AG20443 (cell line): ENCODE measurements around the gene CSMD2.

Source experiments
- DNase-seq: peaks from one replicate; pipeline ENCODE4 v3.0.0; 2012; ENCODE audit warnings: low spot score, mixed read lengths

Gene CSMD2

GRCh38 chr1:34155860-34156259 is 9.2 kb downstream of the CSMD2 start:
- DNase-seq: peak; percentile 50

GRCh38 chr1:34153246-34153645 is 11.8 kb downstream of the CSMD2 start:
- DNase-seq: no peak

- no peak for DNase-seq
Measured at GRCh38 chr1:34149501-34149900, 15.5 kb downstream of the CSMD2 start.

GRCh38 chr1:34147301-34147700 is 17.7 kb downstream of the CSMD2 start:
- DNase-seq: no peak

GRCh38 chr1:34144766-34145165 is 20.3 kb downstream of the CSMD2 start:
- no peak for DNase-seq

- no peak for DNase-seq
Measured at GRCh38 chr1:34143975-34144374, 21.1 kb downstream of the CSMD2 start.

GRCh38 chr1:34140011-34140676 is 24.9 kb downstream of the CSMD2 start:
- DNase-seq: no peak

- no peak for DNase-seq
Measured at GRCh38 chr1:34137411-34137810, 27.6 kb downstream of the CSMD2 start.

GRCh38 chr1:34132161-34132420 is 32.9 kb downstream of the CSMD2 start:
- no peak for DNase-seq

- no peak for DNase-seq
Measured at GRCh38 chr1:34131396-34132160, 33.5 kb downstream of the CSMD2 start.

GRCh38 chr1:34130306-34130705 is 34.7 kb downstream of the CSMD2 start:
- DNase-seq: no peak

- DNase-seq: no peak
Measured at GRCh38 chr1:34129630-34130029, 35.4 kb downstream of the CSMD2 start.

- DNase-seq: peak; percentile 39
Measured at GRCh38 chr1:34128186-34128889, 36.7 kb downstream of the CSMD2 start.

- no peak for DNase-seq
Measured at GRCh38 chr1:34127006-34128000, 37.7 kb downstream of the CSMD2 start.

GRCh38 chr1:34126486-34126885 is 38.5 kb downstream of the CSMD2 start:
- DNase-seq: no peak

- no peak for DNase-seq
Measured at GRCh38 chr1:34125721-34126380, 39.2 kb downstream of the CSMD2 start.

- DNase-seq: no peak
Measured at GRCh38 chr1:34122080-34122932, 42.7 kb downstream of the CSMD2 start.

- no peak for DNase-seq
Measured at GRCh38 chr1:34115233-34115632, 49.8 kb downstream of the CSMD2 start.

- DNase-seq: peak; percentile 36
Measured at GRCh38 chr1:34113887-34114286, 51.1 kb downstream of the CSMD2 start.

- no peak for DNase-seq
Measured at GRCh38 chr1:34113362-34113761, 51.7 kb downstream of the CSMD2 start.

GRCh38 chr1:34108711-34109110 is 56.3 kb downstream of the CSMD2 start:
- no peak for DNase-seq
